GM19395 (cell line): ENCODE results near the gene PSAPL1.
"Not testable (repeated sequence)": the region's sequence is repeated elsewhere in the genome, so short reads cannot be mapped to it uniquely, and the experiment has no call there.

Source experiments
- ATAC-seq: cut with Tn5 transposase; IDR thresholded peaks from one replicate; pipeline ENCODE4 v1.9.1; 2021; ENCODE audit warnings: mild to moderate bottlenecking, moderate library complexity; ENCODE audit not compliant: unreplicated experiment

The PSAPL1 gene

DNA sequence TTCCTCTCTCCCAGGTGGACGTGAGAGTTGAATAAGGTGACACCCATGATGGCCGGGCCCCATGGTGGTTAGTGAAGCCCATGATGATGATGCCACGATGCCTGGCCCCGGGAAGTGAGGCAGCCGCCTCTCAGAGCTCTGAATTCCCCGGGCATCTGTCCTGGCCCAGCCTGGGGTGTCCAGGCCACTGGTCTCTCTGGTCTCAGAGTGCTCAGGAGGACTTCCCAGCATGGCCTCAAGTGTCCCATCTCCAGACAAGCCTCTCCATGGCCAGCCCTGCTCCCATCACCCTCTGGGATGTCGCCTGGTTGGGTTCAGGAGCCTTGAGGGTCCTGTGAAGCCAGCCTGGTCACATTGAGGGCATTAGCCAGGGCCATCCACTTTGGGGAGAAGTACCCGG, 24.7 kb upstream of the PSAPL1 start:
- no peak for ATAC-seq

DNA sequence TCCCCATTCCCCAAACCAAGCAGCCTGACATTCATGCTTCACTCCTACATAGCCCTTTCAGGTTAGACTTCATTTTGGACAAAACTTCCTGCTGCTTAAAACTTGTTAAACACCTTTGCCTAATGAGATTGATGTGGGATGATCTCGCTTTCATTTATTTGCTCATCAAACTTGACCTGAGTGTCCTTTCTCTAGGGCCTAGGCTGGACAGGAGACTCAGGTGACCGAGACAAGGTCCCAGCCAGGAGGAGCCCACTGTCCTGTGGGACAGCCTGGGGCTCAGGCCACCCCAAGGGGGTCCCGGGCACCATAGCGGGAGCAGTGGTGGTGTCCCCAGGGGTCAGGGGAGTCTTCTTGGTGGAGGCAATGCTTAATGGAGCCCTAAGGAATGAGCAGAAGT, 23.7 kb upstream of the PSAPL1 start:
- no peak for ATAC-seq

DNA sequence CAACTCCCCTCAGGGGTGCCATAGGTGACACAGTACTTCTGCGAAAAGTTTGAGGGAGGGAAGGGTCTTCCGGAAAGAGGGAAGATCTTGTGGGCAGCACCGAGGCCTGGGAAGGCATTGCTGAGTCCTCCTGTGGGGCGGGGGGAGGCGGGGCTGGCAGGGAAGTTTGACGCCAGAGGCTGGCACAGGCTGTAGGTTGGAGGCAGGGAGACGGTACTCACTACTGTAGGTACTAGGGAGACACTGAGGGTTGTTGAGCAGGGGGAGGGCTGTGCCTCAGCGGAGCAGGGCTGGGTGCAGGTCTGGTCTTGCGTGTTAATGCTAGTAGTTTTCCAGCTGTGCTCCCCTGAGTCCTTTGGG, 23.3 kb upstream of the PSAPL1 start:
- ATAC-seq, result no peak

DNA sequence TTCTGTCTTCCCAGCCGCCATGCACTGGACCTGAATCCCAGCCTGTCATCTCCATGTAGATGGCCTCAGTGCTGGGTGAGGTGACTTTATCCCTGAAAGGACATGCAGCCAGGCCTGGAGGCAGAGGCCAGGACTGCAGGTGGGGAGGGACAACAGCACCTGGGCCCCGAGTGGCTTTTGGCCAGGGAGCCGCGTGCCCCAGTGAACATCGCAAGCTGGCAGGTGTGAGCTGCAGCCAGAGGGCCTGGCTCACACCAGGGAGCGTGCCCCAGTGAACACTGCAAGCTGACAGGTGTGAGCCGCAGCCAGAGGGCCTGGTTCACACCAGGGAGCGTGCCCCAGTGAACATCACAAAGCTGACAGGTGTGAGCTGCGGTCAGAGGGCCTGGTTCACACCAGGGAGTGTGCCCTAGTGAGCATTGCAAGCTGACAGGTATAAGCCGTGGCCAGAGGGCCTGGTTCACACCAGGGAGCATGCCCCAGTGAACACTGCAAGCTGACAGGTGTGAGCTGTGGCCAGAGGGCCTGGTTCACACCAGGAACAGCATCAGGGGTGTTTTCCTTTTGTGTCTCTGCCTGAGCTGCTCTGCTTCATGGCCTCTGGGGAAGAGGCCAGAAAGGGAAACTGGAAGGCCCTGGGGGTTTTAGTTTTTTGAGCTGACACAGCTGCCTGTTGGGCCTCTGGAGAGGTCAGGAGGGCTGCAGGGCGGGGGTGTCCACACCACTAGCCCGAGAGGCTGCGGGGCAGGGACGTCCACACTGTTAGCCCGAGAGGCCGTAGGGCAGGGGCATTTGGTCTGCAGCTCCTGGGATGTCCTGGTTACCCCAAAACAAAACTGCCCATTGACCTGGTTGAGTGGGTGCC, 22.7 kb upstream of the PSAPL1 start:
- no peak for ATAC-seq

DNA sequence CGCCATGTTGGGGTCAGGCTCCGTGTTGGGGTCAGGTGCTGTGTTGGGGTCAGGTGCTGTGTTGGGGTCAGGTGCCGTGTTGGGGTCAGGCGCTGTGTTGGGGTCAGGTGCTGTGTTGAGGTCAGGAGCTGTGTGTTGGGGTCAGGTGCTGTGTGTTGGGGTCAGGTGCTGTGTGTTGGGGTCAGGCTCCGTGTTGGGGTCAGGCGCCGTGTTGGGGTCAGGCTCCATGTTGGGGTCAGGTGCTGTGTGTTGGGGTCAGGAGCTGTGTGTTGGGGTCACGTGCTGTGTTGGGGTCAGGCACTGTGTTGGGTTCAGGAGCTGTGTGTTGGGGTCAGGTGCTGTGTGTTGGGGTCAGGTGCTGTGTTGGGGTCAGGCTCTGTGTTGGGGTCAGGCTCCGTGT, 18.1 kb upstream of the PSAPL1 start:
- ATAC-seq, result not testable (repeated sequence)

DNA sequence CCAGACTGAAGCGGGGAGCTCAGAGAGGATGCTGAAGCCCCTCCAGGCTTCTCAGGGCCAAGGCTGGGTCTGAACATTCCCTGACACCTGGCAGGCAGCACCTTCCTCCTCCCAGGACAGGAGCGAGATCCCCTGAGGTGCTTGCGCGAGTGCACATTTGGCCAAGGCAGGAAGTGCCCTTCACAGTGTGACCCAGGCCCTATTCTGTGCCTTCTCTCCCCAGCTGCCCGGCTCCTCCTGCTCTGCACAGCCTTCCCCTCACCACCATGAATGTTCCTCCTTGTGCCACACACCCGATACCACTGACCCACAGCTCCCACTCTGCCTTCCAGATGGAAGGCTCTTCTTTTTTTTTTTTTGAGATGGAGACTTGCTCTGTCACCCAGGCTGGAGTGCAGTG, 17.1 kb upstream of the PSAPL1 start:
- no peak for ATAC-seq

DNA sequence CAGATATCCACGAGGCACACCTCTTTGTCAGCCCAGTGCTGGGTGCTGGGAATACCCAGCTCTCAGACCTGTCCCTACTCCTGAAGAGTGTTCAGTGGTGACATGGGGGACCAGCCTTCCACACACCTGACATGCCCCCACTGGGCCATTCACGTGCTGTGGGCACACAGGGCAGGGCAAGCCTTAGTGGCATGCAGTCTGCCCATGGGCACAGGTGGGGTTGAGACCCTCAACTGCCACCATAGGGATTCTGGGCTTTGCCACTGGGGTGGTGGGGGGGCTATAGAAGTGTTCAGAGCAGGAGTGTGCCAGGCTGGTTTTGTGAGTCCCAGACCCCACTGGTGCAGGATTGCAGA, 16.7 kb upstream of the PSAPL1 start:
- ATAC-seq, result no peak

DNA sequence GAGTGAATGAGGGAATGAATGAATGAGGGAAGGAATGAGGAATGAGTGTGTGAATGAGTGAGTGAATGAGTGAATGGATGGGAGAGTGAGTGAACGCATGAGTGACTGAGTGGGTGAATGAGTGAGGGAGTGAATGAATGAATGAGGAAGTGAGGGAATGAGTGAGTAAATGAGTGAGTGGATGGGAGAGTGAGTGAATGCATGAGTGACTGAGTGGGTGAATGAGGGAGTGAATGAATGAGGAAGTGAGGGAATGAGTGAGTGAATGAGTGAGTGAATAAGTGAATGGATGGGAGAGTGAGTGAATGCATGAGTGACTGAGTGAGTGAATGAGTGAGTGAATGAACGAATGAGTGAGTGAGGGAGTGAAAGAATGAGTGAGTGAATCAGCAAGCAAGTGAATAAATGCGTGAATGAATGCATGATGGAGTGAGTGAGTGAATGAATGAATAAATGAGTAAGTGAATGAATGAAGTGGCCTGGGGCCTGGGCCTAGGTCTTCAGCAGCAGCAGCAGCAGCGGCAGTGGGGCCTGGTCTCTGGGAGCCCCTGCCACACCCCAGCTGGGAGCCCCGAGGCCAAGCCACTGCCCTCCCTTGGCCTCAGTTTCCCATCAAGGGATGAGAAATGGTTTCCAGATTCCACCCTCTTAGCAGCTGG, 16.2 kb upstream of the PSAPL1 start:
- no peak for ATAC-seq

DNA sequence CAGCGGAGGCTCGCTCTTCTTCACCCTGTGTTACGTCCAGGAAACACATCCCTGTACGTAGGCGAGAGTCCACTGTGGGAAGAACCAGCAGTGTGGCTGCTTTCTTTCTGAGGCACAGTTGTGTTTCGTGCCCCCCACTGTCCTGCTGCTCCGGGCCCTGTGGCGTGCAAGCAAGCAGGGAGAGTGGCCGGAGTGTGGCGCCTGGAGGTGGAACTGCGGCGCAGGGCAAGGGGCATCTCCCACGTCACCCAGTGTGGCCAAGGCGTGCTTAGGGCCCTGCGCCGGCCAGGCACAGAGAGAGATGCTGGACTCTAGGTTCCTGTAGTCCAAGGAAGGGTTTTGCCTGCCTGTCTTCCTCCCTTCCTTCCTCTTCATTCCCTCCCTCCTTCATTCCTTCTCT, 13.3 kb upstream of the PSAPL1 start:
- ATAC-seq, result no peak

DNA sequence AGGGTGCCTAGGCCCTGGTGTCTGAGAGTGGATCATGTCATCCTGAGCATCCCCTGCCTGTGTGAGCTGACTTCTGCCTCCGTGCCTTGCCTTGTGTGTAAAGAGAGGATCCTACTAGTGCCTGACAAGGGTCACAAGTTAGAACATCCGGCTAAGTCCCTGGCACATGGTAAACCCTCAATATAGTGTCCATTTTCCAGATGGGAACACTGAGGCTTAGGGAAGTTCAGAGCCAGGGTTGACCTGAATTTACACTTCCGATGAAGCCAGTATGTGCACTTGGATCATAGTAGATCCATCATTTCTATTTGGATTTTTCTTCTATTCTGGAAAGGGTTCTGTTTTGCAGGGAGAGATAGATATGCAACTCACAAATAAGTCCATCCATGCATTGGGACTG, 12.5 kb upstream of the PSAPL1 start:
- no peak for ATAC-seq

DNA sequence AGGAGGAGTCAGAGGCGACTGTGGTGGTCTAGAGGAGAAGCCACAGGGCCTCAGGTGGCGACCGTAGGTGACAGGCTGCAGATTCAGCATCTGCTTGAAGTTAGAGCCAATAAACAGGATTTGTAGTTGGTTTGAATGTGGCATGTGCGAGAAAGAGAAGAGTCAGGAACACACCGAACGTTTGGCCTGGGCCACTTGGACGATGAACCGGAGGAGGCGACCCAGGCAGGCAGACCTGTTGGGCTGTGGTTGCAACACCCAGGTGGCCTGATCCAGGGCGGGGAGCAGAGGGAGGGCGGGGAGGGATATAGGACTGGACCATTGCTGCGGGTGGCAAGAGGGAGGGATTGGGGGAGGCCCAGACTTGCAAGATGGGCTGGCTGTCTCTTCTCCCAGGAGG, 10.0 kb upstream of the PSAPL1 start:
- ATAC-seq, result no peak

DNA sequence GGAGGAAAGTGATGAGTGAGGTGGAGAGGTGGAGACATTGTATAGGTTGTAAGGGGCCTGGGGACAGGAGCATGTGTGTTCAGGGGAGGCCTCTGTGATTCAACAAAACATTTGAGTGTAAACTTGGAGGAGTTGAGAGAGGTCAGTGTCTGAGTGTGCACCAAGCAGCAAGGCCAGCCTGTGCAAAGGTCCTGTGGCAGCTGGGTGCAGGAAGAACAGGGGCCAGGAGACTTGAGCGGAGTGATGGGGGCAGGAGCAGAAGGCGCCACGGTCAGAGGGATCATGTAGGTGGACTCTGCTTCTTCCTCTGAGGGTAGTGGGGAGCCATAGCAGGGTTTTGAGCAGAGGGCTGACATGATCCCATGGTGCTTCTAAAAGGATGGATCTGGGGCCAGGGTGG, 9.6 kb upstream of the PSAPL1 start:
- no peak for ATAC-seq

DNA sequence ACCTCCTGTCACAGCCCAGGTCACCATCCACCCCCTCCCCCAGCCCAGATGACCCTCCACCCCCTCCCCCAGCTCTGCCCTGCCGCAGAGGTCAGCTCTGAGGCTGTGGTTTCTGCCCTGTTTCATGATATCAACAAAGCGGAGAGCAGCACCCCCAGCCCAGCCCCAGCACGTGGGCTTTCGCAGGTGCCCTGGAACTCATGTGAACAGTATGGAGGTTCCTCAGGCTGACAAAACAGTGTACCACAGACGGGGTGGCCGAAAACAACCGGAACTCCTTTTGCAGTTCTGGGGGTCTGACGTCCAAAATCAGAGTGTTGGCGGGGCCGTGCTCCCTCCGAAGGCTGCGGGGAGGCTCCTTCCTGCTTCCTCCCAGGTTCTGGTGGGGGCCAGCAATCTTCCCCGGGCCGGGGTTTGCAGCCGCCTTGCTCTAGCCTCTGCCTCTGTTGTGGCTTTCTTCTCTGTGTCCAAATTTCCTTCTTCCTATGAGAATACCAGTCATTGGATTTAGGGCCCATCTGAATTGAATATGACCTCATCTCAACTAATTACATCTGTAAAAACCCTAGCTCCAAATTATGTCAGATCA, 7.9 kb upstream of the PSAPL1 start:
- no peak for ATAC-seq

DNA sequence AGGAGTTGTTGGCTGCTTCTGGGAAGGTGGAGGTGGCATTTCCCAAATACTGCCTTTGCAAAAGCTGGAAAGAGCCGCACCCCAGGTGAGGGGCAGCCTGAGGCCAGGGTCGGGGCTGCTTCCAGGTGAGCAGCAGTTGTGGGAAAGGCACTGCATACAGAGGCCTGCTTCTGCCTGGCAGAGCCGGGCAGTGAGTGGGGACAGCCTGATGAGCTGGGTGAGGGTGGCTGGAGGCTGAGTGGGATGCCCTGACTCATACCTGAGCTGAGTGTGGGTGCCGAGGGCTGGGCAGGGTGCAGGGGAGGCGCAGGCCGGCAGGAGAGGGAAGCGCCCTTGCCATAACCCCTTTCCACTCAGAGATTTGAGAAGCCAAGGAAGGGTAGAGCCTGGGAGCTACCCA, 6.5 kb upstream of the PSAPL1 start:
- ATAC-seq, result no peak

DNA sequence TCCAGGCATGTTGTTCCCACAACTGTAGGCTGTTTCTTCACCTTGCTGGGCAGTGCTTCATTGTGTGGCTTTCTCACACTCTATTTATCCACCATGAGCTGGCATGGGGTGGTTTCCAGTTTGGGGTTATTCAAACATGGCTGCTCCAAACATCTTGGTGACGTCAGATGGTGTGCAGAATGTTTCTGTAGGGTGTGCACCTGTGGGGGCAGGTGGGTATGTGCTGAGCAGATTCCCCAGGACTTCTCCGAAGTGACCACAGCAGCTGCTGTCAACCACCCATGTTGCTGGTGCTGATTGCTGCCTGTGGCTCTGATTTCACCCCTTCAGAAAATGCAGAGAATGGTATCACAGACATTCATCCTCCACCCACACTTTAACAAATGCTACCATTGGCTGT, 5.0 kb upstream of the PSAPL1 start:
- no peak for ATAC-seq

DNA sequence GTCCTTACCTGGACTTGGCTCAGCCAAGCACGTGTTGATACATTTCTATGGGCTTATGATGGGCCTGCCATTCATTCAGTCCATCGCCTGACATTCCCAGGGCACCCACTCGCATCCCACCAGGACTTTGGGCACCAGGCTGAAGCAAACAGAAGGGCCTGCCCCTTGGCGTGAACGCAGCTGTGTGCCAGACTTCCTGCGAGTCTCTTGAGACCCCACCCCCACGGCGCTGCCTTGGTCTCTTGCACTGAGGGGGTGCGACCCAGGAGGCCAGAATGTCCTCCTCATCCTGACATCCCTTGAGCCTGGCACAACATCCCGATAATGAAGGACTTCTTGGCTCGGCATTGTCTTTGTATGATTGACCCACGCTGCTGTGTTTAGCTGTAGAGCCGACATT, 1.5 kb upstream of the PSAPL1 start:
- no peak for ATAC-seq

DNA sequence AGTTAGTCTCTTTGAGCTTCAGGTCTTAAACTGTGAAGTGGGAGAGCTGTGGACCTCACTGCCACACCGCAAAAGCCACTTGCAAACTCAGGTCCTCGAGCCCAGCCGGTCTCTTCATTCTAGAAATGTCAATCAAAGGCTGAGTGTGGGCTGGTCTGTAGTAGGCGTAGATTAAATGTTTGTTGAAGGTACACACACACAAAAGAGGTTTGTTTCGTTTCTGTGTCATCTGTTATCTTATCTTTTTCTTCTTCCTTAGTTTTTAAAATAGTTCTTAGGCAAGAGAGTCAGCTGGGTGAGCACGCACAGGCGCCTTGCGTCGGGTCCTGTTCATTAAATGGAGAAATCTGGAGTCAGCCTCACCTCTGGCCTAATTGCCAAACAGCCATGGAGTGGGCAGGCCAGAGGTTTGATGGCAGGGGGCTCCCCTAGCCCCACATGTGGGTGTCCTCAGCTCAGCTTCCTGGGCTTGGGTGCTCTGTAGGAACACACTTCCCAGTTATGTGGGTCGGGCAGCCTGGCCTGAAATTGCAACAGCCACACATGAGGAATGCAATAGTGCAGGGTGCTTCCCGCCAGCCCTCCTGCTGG, 836 bp upstream of the PSAPL1 start:
- no peak for ATAC-seq

DNA sequence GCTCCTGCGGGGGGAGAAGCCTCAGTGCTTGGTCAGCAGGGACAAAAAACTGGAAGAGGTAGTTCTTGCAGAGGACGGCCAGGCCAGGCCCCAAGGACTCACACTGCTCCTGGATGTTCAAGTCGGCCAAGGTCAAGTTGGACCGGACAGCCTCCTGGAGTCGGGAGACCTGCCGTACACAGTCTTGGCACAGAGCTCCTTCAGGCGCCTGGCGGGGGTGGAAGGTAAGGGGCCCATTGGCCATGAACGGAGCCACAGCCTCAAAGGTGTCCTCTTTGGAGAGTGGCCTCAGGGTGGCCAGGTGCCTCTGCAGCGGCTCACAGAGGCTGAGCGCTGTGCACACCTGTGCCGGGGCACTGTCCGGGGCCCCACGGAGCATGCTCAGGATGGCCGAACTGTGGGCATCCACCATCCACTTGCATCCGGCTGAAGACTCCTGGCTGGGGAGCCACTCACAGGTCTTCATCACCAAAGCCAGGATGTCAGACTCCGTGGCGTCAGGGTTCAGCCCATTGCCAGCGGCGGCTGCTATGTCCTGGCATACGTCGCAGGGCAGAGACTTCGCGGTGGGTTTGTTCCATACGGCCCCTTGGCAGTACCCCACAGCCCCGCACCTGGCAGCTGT, 477 bp downstream of the PSAPL1 start:
- no peak for ATAC-seq

DNA sequence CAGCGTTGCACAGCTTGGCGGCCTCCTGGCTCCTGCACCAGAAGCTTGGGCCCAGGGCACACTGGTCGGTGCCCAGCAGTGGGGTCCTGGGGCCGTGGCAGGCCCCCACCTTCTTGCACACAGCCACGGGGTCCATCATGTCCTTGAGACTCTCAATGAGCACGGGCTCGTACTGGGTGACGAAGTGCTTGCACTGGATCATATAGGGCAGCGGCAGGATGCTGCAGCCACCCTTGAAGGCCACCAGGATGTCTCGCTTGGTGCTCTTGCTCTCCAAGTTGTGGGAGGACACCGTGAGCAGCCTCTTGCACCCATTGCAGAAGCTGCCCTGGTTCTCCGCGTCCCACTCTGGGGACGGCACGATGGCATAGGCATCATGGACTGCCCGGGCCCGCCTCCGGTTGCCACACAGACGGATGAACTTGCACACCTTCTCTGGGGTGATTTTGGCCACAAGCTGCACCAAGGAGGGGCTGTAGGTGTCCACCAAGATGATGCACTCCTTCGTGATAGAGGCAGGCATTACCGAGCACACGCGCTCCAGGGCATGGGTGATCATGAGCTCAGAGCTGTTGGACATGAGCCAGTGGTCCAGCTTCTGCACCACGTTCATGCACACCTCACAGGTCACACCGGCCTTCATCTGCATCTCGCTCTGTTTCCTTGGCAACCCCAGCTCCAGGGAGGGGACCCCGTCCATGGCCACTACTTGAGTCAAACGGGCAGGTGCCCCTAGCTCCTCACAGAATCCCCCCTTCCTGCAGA, 1.2 kb downstream of the PSAPL1 start:
- no peak for ATAC-seq

DNA sequence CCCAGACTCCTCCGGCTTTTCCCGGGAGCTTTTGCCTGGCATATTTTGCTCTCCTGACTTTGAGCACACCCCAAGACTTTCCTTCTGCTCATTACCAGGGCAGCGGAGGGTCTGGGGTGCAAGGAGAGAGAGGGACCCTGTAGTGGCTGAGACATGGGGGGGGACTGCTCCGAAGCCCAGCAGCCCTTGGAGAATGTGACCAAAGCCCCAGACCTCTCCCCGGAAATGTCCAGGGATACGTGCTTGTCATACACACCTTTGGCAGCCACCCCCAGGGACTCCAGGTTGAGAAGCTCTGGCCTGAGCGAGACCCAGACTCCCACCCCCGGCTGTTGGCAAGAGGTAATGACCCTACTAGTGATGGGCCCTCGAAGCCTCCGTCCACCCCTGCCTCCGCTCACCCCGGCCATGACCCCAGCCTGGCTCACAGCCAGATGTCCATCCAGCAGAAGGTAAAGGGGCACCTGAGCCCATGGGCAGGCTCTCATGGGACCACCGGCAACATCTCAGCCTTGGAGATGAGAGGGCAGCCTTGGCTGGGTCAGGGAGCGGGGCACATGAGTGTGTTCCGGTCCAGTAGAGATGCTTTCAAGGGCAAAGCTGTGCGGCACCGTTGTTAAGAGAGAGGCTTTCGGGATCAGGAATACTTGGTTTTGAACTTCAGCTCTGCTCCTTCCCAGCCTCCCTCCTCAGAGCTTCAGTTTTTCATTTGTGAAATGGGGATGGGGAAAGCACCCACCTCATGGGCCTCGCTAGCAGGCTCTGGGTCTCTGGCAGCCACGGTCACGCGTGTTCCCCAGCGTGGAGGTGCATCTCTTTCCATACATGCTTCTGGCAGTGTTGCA, 2.0 kb downstream of the PSAPL1 start:
- no peak for ATAC-seq
